HT-29 (cell line): ENCODE measurements around the gene CSTPP1. TPM values are rescaled to one million over a fixed set of nuclear protein-coding genes. Genes with fewer than 3 reads are reported as not detected.

ENCODE experiments used
- DNase-seq: peaks from one replicate; pipeline ENCODE4 v3.0.0-alpha.2; 2015; ENCODE audit warnings: low spot score
- total RNA-seq: library from RNA; depleted of rRNA; stranded (reverse); fragments of >200 nt; shearing (Covaris generic); gene quantifications from 2 replicates; pipeline ENCODE4 v1.2.3, GENCODE V29; 2014

CSTPP1 gene
- total RNA-seq, 1 experiment from 2014 or later, result 61.6 TPM

- DNase-seq, result no peak
These were observed 221.2 kb downstream of the CSTPP1 start for GRCh38 chr11:47157805-47158204.

GRCh38 chr11:47158242-47158641 is 221.7 kb downstream of the CSTPP1 start:
- DNase-seq, result no peak

- no peak for DNase-seq
These were observed 224.2 kb downstream of the CSTPP1 start for GRCh38 chr11:47160753-47161133.

- DNase-seq, result peak; percentile 80
These were observed 224.7 kb downstream of the CSTPP1 start for GRCh38 chr11:47161134-47161854.

GRCh38 chr11:47161890-47162289 is 225.3 kb downstream of the CSTPP1 start:
- DNase-seq, result no peak

- DNase-seq, result no peak
These were observed 225.9 kb downstream of the CSTPP1 start for GRCh38 chr11:47162426-47162825.

- no peak for DNase-seq
These were observed 226.6 kb downstream of the CSTPP1 start for GRCh38 chr11:47163193-47163592.

- no peak for DNase-seq
These were observed 227.3 kb downstream of the CSTPP1 start for GRCh38 chr11:47163898-47164297.

- DNase-seq, result no peak
These were observed 227.8 kb downstream of the CSTPP1 start for GRCh38 chr11:47164321-47164720.

- DNase-seq, result no peak
These were observed 228.8 kb downstream of the CSTPP1 start for GRCh38 chr11:47165253-47165840.

GRCh38 chr11:47166368-47166767 is 229.8 kb downstream of the CSTPP1 start:
- no peak for DNase-seq

GRCh38 chr11:47171061-47171838 is 234.7 kb downstream of the CSTPP1 start:
- DNase-seq, result no peak

GRCh38 chr11:47171856-47172255 is 235.3 kb downstream of the CSTPP1 start:
- no peak for DNase-seq

- no peak for DNase-seq
These were observed 236.3 kb downstream of the CSTPP1 start for GRCh38 chr11:47172740-47173336.

- no peak for DNase-seq
These were observed 239.3 kb downstream of the CSTPP1 start for GRCh38 chr11:47175746-47176327.

GRCh38 chr11:47176328-47177228 is 240.0 kb downstream of the CSTPP1 start, which contains the start of gene ARFGAP2:
TSS of gene ARFGAP2 (minus strand) at chr11:47176879. CDS start at chr11:47176853, 26 bp downstream.
- DNase-seq, result peak; percentile 98

- peak; percentile 91 for DNase-seq
These were observed 240.8 kb downstream of the CSTPP1 start for GRCh38 chr11:47177229-47177845.

- no peak for DNase-seq
These were observed 241.3 kb downstream of the CSTPP1 start for GRCh38 chr11:47177846-47178245.

- no peak for DNase-seq
These were observed 241.8 kb downstream of the CSTPP1 start for GRCh38 chr11:47178316-47178715.
